Measurements from ENCODE around the gene ATP6V1F. TPM values are rescaled to one million over a fixed set of nuclear protein-coding genes. Genes with fewer than 3 reads are reported as not detected.

ATP6V1F gene
- total RNA-seq, 1 donor from 2014 or later, result 119 TPM

GRCh38 chr7:128843938-128844621, 18.6 kb upstream of the ATP6V1F start:
- no peaks in the 10 kb centered on the region for H3K4me1 ChIP-seq
- no peaks in the 10 kb centered on the region for H3K9me3 ChIP-seq
- no peaks in the 10 kb centered on the region for H3K27me3 ChIP-seq
- DNase-seq (ENCODE audit: extremely low spot score in 2 of 2), result no peak
- H3K36me3 ChIP-seq, result peaks cover 0 to 42% of the 10 kb centered on the region in 2 donors
- H3K27ac ChIP-seq, result no peak overlapping the region
- no peak overlapping the region for H3K4me3 ChIP-seq
- intact Hi-C loops (cut with DNase I), result no loop called here
- TF ChIP-seq POLR2AphosphoS5 (IDR thresholded peaks at IDR 0.05; ENCODE audit: insufficient read depth in 1 of 2, low read depth in 1 of 2), result no peak

- Histone ChIP-seq H3K9me3 (no peaks in the 10 kb centered on the region), H3K27ac (no peak overlapping the region), H3K36me3 (peaks cover 0 to 39% of the 10 kb centered on the region in 2 donors), H3K4me3 (no peak overlapping the region), H3K4me1 (no peaks in the 10 kb centered on the region), H3K27me3 (no peaks in the 10 kb centered on the region)
- intact Hi-C loops (cut with DNase I), result no loop called here
- no peak for DNase-seq (ENCODE audit: extremely low spot score in 2 of 2)
- TF ChIP-seq POLR2A (IDR thresholded peaks at IDR 0.05), result no peak
- TF ChIP-seq, protein P1, sequence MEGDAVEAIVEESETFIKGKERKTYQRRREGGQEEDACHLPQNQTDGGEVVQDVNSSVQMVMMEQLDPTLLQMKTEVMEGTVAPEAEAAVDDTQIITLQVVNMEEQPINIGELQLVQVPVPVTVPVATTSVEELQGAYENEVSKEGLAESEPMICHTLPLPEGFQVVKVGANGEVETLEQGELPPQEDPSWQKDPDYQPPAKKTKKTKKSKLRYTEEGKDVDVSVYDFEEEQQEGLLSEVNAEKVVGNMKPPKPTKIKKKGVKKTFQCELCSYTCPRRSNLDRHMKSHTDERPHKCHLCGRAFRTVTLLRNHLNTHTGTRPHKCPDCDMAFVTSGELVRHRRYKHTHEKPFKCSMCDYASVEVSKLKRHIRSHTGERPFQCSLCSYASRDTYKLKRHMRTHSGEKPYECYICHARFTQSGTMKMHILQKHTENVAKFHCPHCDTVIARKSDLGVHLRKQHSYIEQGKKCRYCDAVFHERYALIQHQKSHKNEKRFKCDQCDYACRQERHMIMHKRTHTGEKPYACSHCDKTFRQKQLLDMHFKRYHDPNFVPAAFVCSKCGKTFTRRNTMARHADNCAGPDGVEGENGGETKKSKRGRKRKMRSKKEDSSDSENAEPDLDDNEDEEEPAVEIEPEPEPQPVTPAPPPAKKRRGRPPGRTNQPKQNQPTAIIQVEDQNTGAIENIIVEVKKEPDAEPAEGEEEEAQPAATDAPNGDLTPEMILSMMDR (IDR thresholded peaks at IDR 0.05), result no peak
- no peak for TF ChIP-seq POLR2AphosphoS5 (IDR thresholded peaks at IDR 0.05; ENCODE audit: insufficient read depth in 1 of 2, low read depth in 1 of 2)
Observed at GRCh38 chr7:128844777-128845311, 17.8 kb upstream of the ATP6V1F start.

DNA sequence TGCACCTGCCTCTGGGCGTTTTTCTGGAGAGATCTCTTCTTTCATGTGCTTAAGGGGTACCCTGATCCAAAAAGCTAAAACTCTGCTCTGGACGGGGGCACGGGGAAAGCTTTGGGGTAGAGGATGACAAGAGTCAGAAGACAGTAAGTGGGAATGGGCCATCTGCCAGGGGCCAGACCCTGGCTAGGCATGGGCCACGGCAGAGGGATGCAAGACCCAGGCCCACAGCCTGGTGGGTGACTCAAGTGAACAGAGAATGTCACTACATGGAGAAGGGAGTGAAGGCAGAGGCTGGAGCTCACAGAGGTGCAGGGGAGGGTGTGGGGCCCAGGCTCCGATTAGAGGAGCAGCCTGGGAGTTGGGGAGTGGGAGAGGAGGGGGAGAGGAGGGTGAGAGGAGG, 17.2 kb upstream of the ATP6V1F start:
- Histone ChIP-seq H3K27ac (no peak overlapping the region), H3K36me3 (peaks cover 0 to 36% of the 10 kb centered on the region in 2 donors), H3K27me3 (no peaks in the 10 kb centered on the region), H3K4me1 (no peaks in the 10 kb centered on the region), H3K9me3 (no peaks in the 10 kb centered on the region), H3K4me3 (no peak overlapping the region)
- DNase-seq (ENCODE audit: extremely low spot score in 2 of 2), result no peak
- TF ChIP-seq, protein P1 (IDR thresholded peaks at IDR 0.05), result no peak
- TF ChIP-seq POLR2A (IDR thresholded peaks at IDR 0.05), result no peak
- TF ChIP-seq POLR2AphosphoS5 (IDR thresholded peaks at IDR 0.05; ENCODE audit: insufficient read depth in 1 of 2, low read depth in 1 of 2), result no peak
- intact Hi-C loops (cut with DNase I), result no loop called here

DNA sequence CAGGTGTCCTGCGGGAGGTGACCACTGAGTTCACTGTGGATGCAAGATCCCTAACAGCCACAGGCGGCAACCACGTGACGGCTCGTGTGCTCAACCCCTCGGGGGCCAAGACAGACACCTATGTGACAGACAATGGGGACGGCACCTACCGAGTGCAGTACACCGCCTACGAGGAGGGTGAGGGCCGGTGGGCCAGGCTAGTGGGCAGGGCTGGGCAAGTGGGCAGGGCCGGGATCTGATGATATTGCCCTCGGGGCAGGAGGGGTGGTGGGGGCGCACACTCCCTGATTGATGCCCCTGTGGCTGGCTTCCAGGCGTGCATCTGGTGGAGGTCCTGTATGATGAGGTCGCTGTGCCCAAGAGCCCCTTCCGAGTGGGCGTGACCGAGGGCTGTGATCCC, 16.7 kb upstream of the ATP6V1F start:
- Histone ChIP-seq H3K9me3 (no peaks in the 10 kb centered on the region), H3K4me3 (no peak overlapping the region), H3K27me3 (no peaks in the 10 kb centered on the region), H3K4me1 (no peaks in the 10 kb centered on the region), H3K27ac (no peak overlapping the region), H3K36me3 (peaks cover 0 to 32% of the 10 kb centered on the region in 2 donors)
- intact Hi-C loops (cut with DNase I), result no loop called here
- DNase-seq (ENCODE audit: extremely low spot score in 2 of 2), result no peak
- TF ChIP-seq POLR2A (IDR thresholded peaks at IDR 0.05), result no peak
- TF ChIP-seq, protein P1 (IDR thresholded peaks at IDR 0.05), result no peak
- TF ChIP-seq POLR2AphosphoS5 (IDR thresholded peaks at IDR 0.05; ENCODE audit: insufficient read depth in 1 of 2, low read depth in 1 of 2), result no peak

DNA sequence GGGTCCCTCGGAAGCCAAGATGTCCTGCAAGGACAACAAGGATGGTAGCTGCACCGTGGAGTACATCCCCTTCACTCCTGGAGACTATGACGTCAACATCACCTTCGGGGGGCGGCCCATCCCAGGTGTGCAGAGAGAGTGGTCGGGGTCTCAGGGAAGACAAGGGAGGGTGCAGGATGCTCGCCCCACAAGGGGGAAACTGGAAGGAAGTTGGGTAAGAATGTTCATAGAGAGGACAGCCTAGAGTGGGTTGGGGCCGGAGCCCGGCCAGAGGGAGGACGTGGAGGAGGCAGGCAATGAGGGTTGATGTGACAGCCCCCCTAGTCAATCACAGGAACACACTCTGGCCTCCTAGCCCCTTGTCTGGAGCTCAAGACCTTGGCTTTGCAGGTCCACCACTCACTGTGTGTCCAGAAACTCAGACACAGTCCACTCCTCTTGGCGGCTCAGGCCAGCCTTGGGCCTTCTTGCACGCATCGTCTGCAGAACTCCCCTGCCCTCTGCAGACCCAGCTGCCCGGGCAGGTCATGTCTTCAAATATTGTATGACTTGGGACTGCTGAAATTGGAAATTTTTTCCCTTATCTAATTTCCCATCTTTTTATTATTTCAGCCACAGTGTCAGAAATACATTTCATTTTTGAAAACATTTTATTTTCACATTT, 15.7 kb upstream of the ATP6V1F start:
- no peak overlapping the region for H3K27ac ChIP-seq
- H3K4me1 ChIP-seq, result no peaks in the 10 kb centered on the region
- TF ChIP-seq, protein P1 (IDR thresholded peaks at IDR 0.05), result no peak
- no peak for TF ChIP-seq POLR2AphosphoS5 (IDR thresholded peaks at IDR 0.05; ENCODE audit: insufficient read depth in 1 of 2, low read depth in 1 of 2)
- TF ChIP-seq POLR2A (IDR thresholded peaks at IDR 0.05), result no peak
- H3K36me3 ChIP-seq, result peaks cover 0 to 41% of the 10 kb centered on the region in 2 donors
- DNase-seq (ENCODE audit: extremely low spot score in 2 of 2), result no peak
- intact Hi-C loops (cut with DNase I), result no loop called here
- no peaks in the 10 kb centered on the region for H3K27me3 ChIP-seq
- H3K4me3 ChIP-seq, result no peak overlapping the region
- no peaks in the 10 kb centered on the region for H3K9me3 ChIP-seq
